Endothelial cell of umbilical vein (primary cell): ENCODE data around the gene TUFM.

Experiments used
- EZH2 ChIP-seq: IDR thresholded peaks from 2 replicates; pipeline ENCODE4 v1.6.1; 2012; ENCODE audit warnings: borderline replicate concordance, low read depth, mild to moderate bottlenecking, moderate library complexity, low read length, inconsistent platforms; ENCODE audit not compliant: severe bottlenecking
- GATA2 ChIP-seq: IDR thresholded peaks from 2 replicates; pipeline ENCODE4 v1.7.0; 2011; ENCODE audit warnings: low read depth, mild to moderate bottlenecking, moderate library complexity, mixed read lengths, low read length; ENCODE audit not compliant: insufficient read length, insufficient read depth
- MYC ChIP-seq: IDR thresholded peaks from one replicate; pipeline ENCODE4 v1.6.1; 2011; ENCODE audit warnings: mild to moderate bottlenecking, low read depth, low read length
- POLR2A ChIP-seq: IDR thresholded peaks from 2 replicates; pipeline ENCODE4 v1.6.1; 2012; ENCODE audit warnings: low read depth, mild to moderate bottlenecking, control low read depth, low read length
- POLR2AphosphoS5 ChIP-seq: IDR thresholded peaks from 2 replicates; pipeline ENCODE4 v1.6.1; 2012; ENCODE audit warnings: low read depth, mild to moderate bottlenecking, control low read depth, low read length, moderate library complexity; ENCODE audit not compliant: insufficient read depth
- TF ChIP-seq, protein P1 (sequence below), 2 donors: IDR thresholded peaks; 1 replicate in 1 of 2; 2 replicates in 1 of 2; pipeline ENCODE4 v1.5.1; 2011; ENCODE audit warnings: low read length in 2 of 2, mild to moderate bottlenecking in 2 of 2, moderate library complexity in 2 of 2, control low read depth in 1 of 2, inconsistent platforms in 1 of 2, low read depth in 1 of 2; ENCODE audit not compliant: insufficient read depth in 1 of 2; ENCODE audit errors: extremely low read depth in 1 of 2

DNA sequence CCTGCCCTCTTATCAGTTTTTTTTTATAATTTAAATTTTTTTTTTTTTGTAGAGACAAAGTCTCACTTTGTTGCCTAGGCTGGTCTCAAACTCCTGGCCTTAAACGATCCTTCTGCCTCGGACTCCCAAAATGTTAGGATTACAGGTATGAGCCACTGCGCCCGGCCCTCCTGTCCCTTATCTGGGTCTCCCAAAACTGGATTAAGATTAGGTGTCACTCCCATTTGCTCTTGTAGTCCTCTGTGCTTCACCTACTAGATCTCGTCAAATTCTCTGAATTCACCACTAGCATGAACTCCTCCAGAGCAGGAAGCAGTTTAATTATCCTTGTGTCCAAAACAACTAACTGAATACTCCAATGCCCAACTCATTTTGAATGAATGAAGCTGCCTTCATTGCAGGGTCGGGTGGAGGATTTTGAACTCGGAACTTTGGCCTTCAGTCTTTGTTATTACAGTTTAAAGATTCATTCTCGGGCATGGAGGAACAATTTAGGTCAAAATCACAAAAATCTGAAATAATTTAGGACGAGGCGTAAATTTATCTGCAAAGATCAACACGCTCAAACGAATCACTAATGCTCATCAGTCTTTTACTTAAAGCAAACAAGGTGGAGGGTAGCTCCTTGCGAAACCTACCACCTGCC, 24.2 kb downstream of the TUFM start:
- TF ChIP-seq EZH2, result no peak
- TF ChIP-seq, protein P1, sequence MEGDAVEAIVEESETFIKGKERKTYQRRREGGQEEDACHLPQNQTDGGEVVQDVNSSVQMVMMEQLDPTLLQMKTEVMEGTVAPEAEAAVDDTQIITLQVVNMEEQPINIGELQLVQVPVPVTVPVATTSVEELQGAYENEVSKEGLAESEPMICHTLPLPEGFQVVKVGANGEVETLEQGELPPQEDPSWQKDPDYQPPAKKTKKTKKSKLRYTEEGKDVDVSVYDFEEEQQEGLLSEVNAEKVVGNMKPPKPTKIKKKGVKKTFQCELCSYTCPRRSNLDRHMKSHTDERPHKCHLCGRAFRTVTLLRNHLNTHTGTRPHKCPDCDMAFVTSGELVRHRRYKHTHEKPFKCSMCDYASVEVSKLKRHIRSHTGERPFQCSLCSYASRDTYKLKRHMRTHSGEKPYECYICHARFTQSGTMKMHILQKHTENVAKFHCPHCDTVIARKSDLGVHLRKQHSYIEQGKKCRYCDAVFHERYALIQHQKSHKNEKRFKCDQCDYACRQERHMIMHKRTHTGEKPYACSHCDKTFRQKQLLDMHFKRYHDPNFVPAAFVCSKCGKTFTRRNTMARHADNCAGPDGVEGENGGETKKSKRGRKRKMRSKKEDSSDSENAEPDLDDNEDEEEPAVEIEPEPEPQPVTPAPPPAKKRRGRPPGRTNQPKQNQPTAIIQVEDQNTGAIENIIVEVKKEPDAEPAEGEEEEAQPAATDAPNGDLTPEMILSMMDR (IDR thresholded peaks at IDR 0.05; ENCODE audit: extremely low read depth in 1 of 2, insufficient read depth in 1 of 2, low read depth in 1 of 2, low read length in 2 of 2), result no peak
- TF ChIP-seq POLR2AphosphoS5, result no peak
- TF ChIP-seq MYC, result no peak
- no peak for TF ChIP-seq GATA2
- no peak for TF ChIP-seq POLR2A
